ENCODE data around the gene SIAH3.

- TF ChIP-seq TEAD1 (CRISPR knock-in tag; IDR thresholded peaks at IDR 0.05) (no peak), ELK1 (CRISPR knock-in tag; IDR thresholded peaks at IDR 0.05) (no peak), CXXC5 (CRISPR knock-in tag; IDR thresholded peaks at IDR 0.05) (no peak), CTCF (IDR thresholded peaks at IDR 0.05 in 2 of 3, conservative IDR thresholded peaks at IDR 0.05 in 1 of 3; ENCODE audit: insufficient read depth in 2 of 3, low read depth in 1 of 3, low read length in 3 of 3) (no peak)
These were observed 120.1 kb downstream of the SIAH3 start for GRCh38 chr13:45731455-45731854.
